Hepatocyte (in vitro differentiated cells): ENCODE measurements around the gene DNER.

Source experiments
- EZH2 ChIP-seq: fragments of 200-600 bp; sonication (generic); IDR thresholded peaks from 2 replicates; pipeline ENCODE4 v1.6.1; 2016; ENCODE audit warnings: antibody characterized with exemption, mild to moderate bottlenecking, borderline replicate concordance
- TF ChIP-seq, protein P1 (sequence below): fragments of 200-600 bp; sonication (generic); IDR thresholded peaks from 2 replicates; pipeline ENCODE4 v1.5.1; 2016; ENCODE audit warnings: antibody characterized with exemption, mild to moderate bottlenecking; ENCODE audit not compliant: poor library complexity

DNA sequence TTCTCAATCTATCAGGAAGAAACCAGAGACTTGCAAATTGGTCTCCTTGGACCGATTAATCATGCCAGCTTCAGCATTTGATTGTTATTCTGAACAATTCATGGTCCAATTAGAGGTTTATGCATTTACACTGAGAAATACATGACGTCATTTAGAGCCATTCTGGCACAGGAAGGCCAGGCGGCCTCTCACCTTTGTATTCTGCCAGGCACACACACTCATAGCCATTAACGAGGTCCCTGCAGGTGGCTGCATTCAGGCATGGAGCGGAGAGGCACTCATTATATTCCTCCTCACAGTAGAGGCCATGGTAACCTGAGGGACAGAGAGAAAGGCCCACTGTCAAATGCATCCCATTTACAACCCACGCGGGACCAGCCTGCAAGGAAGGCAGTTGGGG, 296.4 kb downstream of the DNER start:
- TF ChIP-seq EZH2: no peak
- TF ChIP-seq, protein P1, sequence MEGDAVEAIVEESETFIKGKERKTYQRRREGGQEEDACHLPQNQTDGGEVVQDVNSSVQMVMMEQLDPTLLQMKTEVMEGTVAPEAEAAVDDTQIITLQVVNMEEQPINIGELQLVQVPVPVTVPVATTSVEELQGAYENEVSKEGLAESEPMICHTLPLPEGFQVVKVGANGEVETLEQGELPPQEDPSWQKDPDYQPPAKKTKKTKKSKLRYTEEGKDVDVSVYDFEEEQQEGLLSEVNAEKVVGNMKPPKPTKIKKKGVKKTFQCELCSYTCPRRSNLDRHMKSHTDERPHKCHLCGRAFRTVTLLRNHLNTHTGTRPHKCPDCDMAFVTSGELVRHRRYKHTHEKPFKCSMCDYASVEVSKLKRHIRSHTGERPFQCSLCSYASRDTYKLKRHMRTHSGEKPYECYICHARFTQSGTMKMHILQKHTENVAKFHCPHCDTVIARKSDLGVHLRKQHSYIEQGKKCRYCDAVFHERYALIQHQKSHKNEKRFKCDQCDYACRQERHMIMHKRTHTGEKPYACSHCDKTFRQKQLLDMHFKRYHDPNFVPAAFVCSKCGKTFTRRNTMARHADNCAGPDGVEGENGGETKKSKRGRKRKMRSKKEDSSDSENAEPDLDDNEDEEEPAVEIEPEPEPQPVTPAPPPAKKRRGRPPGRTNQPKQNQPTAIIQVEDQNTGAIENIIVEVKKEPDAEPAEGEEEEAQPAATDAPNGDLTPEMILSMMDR: no peak
